OCI-LY7 (cell line): ENCODE results near the gene DAB2IP. TPM values are rescaled to one million over a fixed set of nuclear protein-coding genes. Genes with fewer than 3 reads are reported as not detected.

Experiments used
- BruUV-seq: library from RNA; stranded (reverse); fragments of 400-500 nt; replicated peaks from 2 replicates; lab custom pipeline; 2021; lab: Mats Ljungman, UMichigan
- CTCF ChIA-PET: fragments of 300-600 bp; sonication (Branson Sonifier 250); formaldehyde crosslinking; loops from one replicate; lab custom pipeline; 2022; ENCODE audit warnings: antibody characterized with exemption; ENCODE audit not compliant: unreplicated experiment; lab: Charles Lee
- POLR2A ChIA-PET: fragments of 300-600 bp; sonication (Branson Sonifier 250); formaldehyde crosslinking; loops from one replicate; lab custom pipeline; 2022; ENCODE audit warnings: antibody characterized with exemption; lab: Charles Lee
- DNase-seq: peaks from one replicate; pipeline ENCODE4 v3.0.0-alpha.2; 2015; ENCODE audit warnings: low spot score
- H2AFZ ChIP-seq: fragments of 200-600 bp; sonication (generic), shearing (Covaris generic); 2 replicates; pipeline ENCODE4 v1.6.1; 2014; ENCODE audit warnings: mild to moderate bottlenecking, antibody characterized with exemption, low read length, moderate library complexity
- H3K27ac ChIP-seq: fragments of 200-600 bp; sonication (generic); 2 replicates; pipeline ENCODE4 v1.5.1; 2014; ENCODE audit warnings: mixed run types, low read depth, mild to moderate bottlenecking, moderate library complexity, low read length, inconsistent platforms; ENCODE audit not compliant: poor library complexity, severe bottlenecking
- H3K36me3 ChIP-seq: fragments of 200-600 bp; sonication (generic); 2 replicates; pipeline ENCODE4 v1.6.1; 2014; ENCODE audit warnings: mild to moderate bottlenecking, antibody characterized with exemption, low read length, moderate library complexity, mixed read lengths; ENCODE audit not compliant: insufficient read depth
- H3K4me1 ChIP-seq: fragments of 200-600 bp; sonication (generic); 2 replicates; pipeline ENCODE4 v1.5.1; 2014; ENCODE audit warnings: mild to moderate bottlenecking, low read length; ENCODE audit not compliant: insufficient read depth, poor library complexity, severe bottlenecking
- H3K4me2 ChIP-seq: fragments of 200-600 bp; sonication (generic); 2 replicates; pipeline ENCODE4 v1.6.1; 2014; ENCODE audit warnings: mild to moderate bottlenecking, low read length
- H3K4me3 ChIP-seq: fragments of 200-600 bp; sonication (generic); 2 replicates; pipeline ENCODE4 v1.5.1; 2014; ENCODE audit warnings: mild to moderate bottlenecking, low read depth, low read length; ENCODE audit not compliant: poor library complexity, severe bottlenecking
- H3K79me2 ChIP-seq: fragments of 200-600 bp; sonication (generic); 2 replicates; pipeline ENCODE4 v1.6.1; 2016; ENCODE audit warnings: low read depth, mild to moderate bottlenecking, low read length, moderate library complexity, mixed read lengths; ENCODE audit not compliant: insufficient read depth
- H3K9me2 ChIP-seq: fragments of 200-600 bp; sonication (generic); 2 replicates; pipeline ENCODE4 v1.6.1; 2016; ENCODE audit warnings: mild to moderate bottlenecking, low read length, mixed read lengths; ENCODE audit not compliant: insufficient read depth
- H3K9me3 ChIP-seq: fragments of 200-600 bp; sonication (generic); 2 replicates; pipeline ENCODE4 v1.6.1; 2014; ENCODE audit warnings: mild to moderate bottlenecking, mixed run types, low read length, mixed read lengths
- H4K20me1 ChIP-seq: fragments of 200-600 bp; sonication (generic); 2 replicates; pipeline ENCODE4 v1.6.1; 2014; ENCODE audit warnings: mild to moderate bottlenecking, antibody characterized with exemption, low read length, moderate library complexity, mixed read lengths; ENCODE audit not compliant: insufficient read depth
- EZH2phosphoT487 ChIP-seq: fragments of 200-600 bp; sonication (generic); IDR thresholded peaks from 2 replicates; pipeline ENCODE4 v1.6.1; 2018; ENCODE audit warnings: low read depth, borderline replicate concordance, mild to moderate bottlenecking, mixed run types, antibody characterized with exemption, low read length, moderate library complexity, mixed read lengths
- intact Hi-C: fragments of 100-400 bp; cut with micrococcal nuclease; formaldehyde crosslinking; loops from one replicate; pipeline ENCODE4 v1.10.0; 2022; ENCODE audit not compliant: unreplicated experiment
- total RNA-seq, 2 experiments: library from RNA; depleted of rRNA in 1 of 2; stranded (reverse); fragments of >200 nt in 1 of 2; shearing (Covaris generic) in 1 of 2; gene quantifications; 2 replicates each; pipeline ENCODE4 v1.2.3, GENCODE V29; 2014 to 2022
- TF ChIP-seq, protein P1 (sequence below): fragments of 200-600 bp; sonication (generic); conservative IDR thresholded peaks from 2 replicates; pipeline ENCODE4 v1.5.1; 2014; ENCODE audit warnings: mild to moderate bottlenecking, antibody characterized with exemption, low read length, moderate library complexity, mixed read lengths

DAB2IP gene
- total RNA-seq, 2 experiments from 2014 or later = 3.9 to 11.1 TPM

- no TSS peak for BruUV-seq
- no peaks in the 10 kb centered on the region for H3K9me2 ChIP-seq
Observed at GRCh38 chr9:121768416-121769015, 117.1 kb downstream of the DAB2IP start.

GRCh38 chr9:121769939-121770338, 118.5 kb downstream of the DAB2IP start:
- no peak for DNase-seq
- H3K9me2 ChIP-seq = no peaks in the 10 kb centered on the region
- H3K27ac ChIP-seq = no peak overlapping the region
- no peak overlapping the region for H3K4me2 ChIP-seq
- H3K4me3 ChIP-seq = no peak overlapping the region
- H2AFZ ChIP-seq = no peak overlapping the region
- intact Hi-C loops = no loop called here
- no TSS peak for BruUV-seq
- H3K9me3 ChIP-seq = no peaks in the 10 kb centered on the region
- no peaks in the 10 kb centered on the region for H3K79me2 ChIP-seq
- no peaks in the 10 kb centered on the region for H3K36me3 ChIP-seq
- TF ChIP-seq, protein P1, sequence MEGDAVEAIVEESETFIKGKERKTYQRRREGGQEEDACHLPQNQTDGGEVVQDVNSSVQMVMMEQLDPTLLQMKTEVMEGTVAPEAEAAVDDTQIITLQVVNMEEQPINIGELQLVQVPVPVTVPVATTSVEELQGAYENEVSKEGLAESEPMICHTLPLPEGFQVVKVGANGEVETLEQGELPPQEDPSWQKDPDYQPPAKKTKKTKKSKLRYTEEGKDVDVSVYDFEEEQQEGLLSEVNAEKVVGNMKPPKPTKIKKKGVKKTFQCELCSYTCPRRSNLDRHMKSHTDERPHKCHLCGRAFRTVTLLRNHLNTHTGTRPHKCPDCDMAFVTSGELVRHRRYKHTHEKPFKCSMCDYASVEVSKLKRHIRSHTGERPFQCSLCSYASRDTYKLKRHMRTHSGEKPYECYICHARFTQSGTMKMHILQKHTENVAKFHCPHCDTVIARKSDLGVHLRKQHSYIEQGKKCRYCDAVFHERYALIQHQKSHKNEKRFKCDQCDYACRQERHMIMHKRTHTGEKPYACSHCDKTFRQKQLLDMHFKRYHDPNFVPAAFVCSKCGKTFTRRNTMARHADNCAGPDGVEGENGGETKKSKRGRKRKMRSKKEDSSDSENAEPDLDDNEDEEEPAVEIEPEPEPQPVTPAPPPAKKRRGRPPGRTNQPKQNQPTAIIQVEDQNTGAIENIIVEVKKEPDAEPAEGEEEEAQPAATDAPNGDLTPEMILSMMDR = no peak
- no peak for TF ChIP-seq EZH2phosphoT487
- ChIA-PET POLR2A (no interaction called here), CTCF (interaction anchor here (0.5 kb wide), 1 partner anchor 92 kb away, joined by 3 read pairs; no protein-coding TSS in a partner anchor)
- no peaks in the 10 kb centered on the region for H3K4me1 ChIP-seq
- H4K20me1 ChIP-seq = no peaks in the 10 kb centered on the region

More at GRCh38 chr9:121768416-121769015, 117.1 kb downstream of the DAB2IP start:
- TF ChIP-seq, protein P1 = no peak
- no peak for TF ChIP-seq EZH2phosphoT487
- H2AFZ ChIP-seq = no peak overlapping the region
- DNase-seq = no peak
- no peak overlapping the region for H3K4me2 ChIP-seq
- no peaks in the 10 kb centered on the region for H4K20me1 ChIP-seq
- no peaks in the 10 kb centered on the region for H3K9me3 ChIP-seq
- ChIA-PET POLR2A (no interaction called here), CTCF (no interaction called here)
- H3K27ac ChIP-seq = no peak overlapping the region
- no peaks in the 10 kb centered on the region for H3K4me1 ChIP-seq
- no peaks in the 10 kb centered on the region for H3K79me2 ChIP-seq
- intact Hi-C loops = no loop called here
- H3K36me3 ChIP-seq = no peaks in the 10 kb centered on the region
- H3K4me3 ChIP-seq = no peak overlapping the region
